ENCODE data around the gene BYSL. TPM values are rescaled to one million over a fixed set of nuclear protein-coding genes. Genes with fewer than 3 reads are reported as not detected.

Gene BYSL
- total and polyA plus RNA-seq, 4 donors, result 8.4 to 24.7 (median 16.7) TPM

GRCh38 chr6:41970436-41970846, 49.1 kb downstream of the BYSL start:
- no peak for DNase-seq (ENCODE audit: low read depth in 4 of 6, low spot score in 6 of 6)
- no peaks in the 10 kb centered on the region for H3K36me3 ChIP-seq (ENCODE audit: control insufficient read depth, insufficient read depth, low read length)
- WGBS (ENCODE audit: insufficient coverage), result no CpG with 5 or more reads among the region's 4 CpGs
- no peak overlapping the region for H3K27ac ChIP-seq (ENCODE audit: low read depth, low read length)
- H3K27me3 ChIP-seq (ENCODE audit: control insufficient read depth, insufficient read depth, low read length), result no peaks in the 10 kb centered on the region
- no peak overlapping the region for H3K4me3 ChIP-seq (ENCODE audit: low read depth, low read length)
- no peaks in the 10 kb centered on the region for H3K4me1 ChIP-seq (ENCODE audit: control insufficient read depth, insufficient read depth, low read length)
- no peaks in the 10 kb centered on the region for H3K9me3 ChIP-seq (ENCODE audit: control insufficient read depth, insufficient read depth, low read length)

- DNase-seq (ENCODE audit: low read depth in 4 of 6, low spot score in 6 of 6), result no peak
- H3K27me3 ChIP-seq (ENCODE audit: control insufficient read depth, insufficient read depth, low read length), result no peaks in the 10 kb centered on the region
- no peaks in the 10 kb centered on the region for H3K9me3 ChIP-seq (ENCODE audit: control insufficient read depth, insufficient read depth, low read length)
- H3K36me3 ChIP-seq (ENCODE audit: control insufficient read depth, insufficient read depth, low read length), result no peaks in the 10 kb centered on the region
- WGBS (ENCODE audit: insufficient coverage), result 100% methylated on average over 1 of the region's 2 CpGs
- H3K4me1 ChIP-seq (ENCODE audit: control insufficient read depth, insufficient read depth, low read length), result no peaks in the 10 kb centered on the region
- no peak overlapping the region for H3K27ac ChIP-seq (ENCODE audit: low read depth, low read length)
- no peak overlapping the region for H3K4me3 ChIP-seq (ENCODE audit: low read depth, low read length)
These were observed 51.5 kb downstream of the BYSL start for GRCh38 chr6:41972826-41973225.

- Histone ChIP-seq H3K4me1 (ENCODE audit: control insufficient read depth, insufficient read depth, low read length) (no peaks in the 10 kb centered on the region), H3K27me3 (ENCODE audit: control insufficient read depth, insufficient read depth, low read length) (no peaks in the 10 kb centered on the region), H3K36me3 (ENCODE audit: control insufficient read depth, insufficient read depth, low read length) (no peaks in the 10 kb centered on the region), H3K9me3 (ENCODE audit: control insufficient read depth, insufficient read depth, low read length) (no peaks in the 10 kb centered on the region), H3K4me3 (ENCODE audit: low read depth, low read length) (no peak overlapping the region), H3K27ac (ENCODE audit: low read depth, low read length) (no peak overlapping the region)
- 87% methylated on average over 3 of the region's 5 CpGs for WGBS (ENCODE audit: insufficient coverage)
- no peak for DNase-seq (ENCODE audit: low read depth in 4 of 6, low spot score in 6 of 6)
These were observed 53.1 kb downstream of the BYSL start for GRCh38 chr6:41974281-41974825.

GRCh38 chr6:41975276-41975675, 54.0 kb downstream of the BYSL start:
- Histone ChIP-seq H3K36me3 (ENCODE audit: control insufficient read depth, insufficient read depth, low read length) (no peaks in the 10 kb centered on the region), H3K27me3 (ENCODE audit: control insufficient read depth, insufficient read depth, low read length) (no peaks in the 10 kb centered on the region), H3K4me3 (ENCODE audit: low read depth, low read length) (no peak overlapping the region), H3K27ac (ENCODE audit: low read depth, low read length) (no peak overlapping the region), H3K9me3 (ENCODE audit: control insufficient read depth, insufficient read depth, low read length) (no peaks in the 10 kb centered on the region), H3K4me1 (ENCODE audit: control insufficient read depth, insufficient read depth, low read length) (no peaks in the 10 kb centered on the region)
- 86% methylated on average over 2 of the region's 4 CpGs for WGBS (ENCODE audit: insufficient coverage)
- DNase-seq (ENCODE audit: low read depth in 4 of 6, low spot score in 6 of 6), result no peak

GRCh38 chr6:41976794-41977484, 55.6 kb downstream of the BYSL start:
- H3K27ac ChIP-seq (ENCODE audit: low read depth, low read length), result no peak overlapping the region
- H3K4me1 ChIP-seq (ENCODE audit: control insufficient read depth, insufficient read depth, low read length), result no peaks in the 10 kb centered on the region
- 72% methylated on average over 4 of the region's 9 CpGs for WGBS (ENCODE audit: insufficient coverage)
- H3K4me3 ChIP-seq (ENCODE audit: low read depth, low read length), result no peak overlapping the region
- no peaks in the 10 kb centered on the region for H3K9me3 ChIP-seq (ENCODE audit: control insufficient read depth, insufficient read depth, low read length)
- no peaks in the 10 kb centered on the region for H3K36me3 ChIP-seq (ENCODE audit: control insufficient read depth, insufficient read depth, low read length)
- no peak for DNase-seq (ENCODE audit: low read depth in 4 of 6, low spot score in 6 of 6)
- no peaks in the 10 kb centered on the region for H3K27me3 ChIP-seq (ENCODE audit: control insufficient read depth, insufficient read depth, low read length)

Small RNA genes lying within 50 kb of the gene (small RNA-seq; reads per million reads assigned to genes)
- not detected for gene RF00019 (ENCODE audit: low replicate concordance)

Other genes starting within 250 kb of the BYSL start
- 10 to 100 TPM; 10.4 to 17.3 TPM for gene TFEB, start 185.9 kb upstream of the BYSL start, total RNA-seq
- 10 to 100 TPM; 32.1 to 35.2 TPM for gene TFEB, start 185.9 kb upstream of the BYSL start, polyA plus RNA-seq (ENCODE audit: insufficient read length in 2 of 2)
- gene PGC, start 174.1 kb upstream of the BYSL start, total RNA-seq, result not detected
- not detected for gene PGC, start 174.1 kb upstream of the BYSL start, polyA plus RNA-seq (ENCODE audit: insufficient read length in 2 of 2)
- 1 to 10 TPM; 7.8 to 8.6 TPM for gene FRS3, start 141.6 kb upstream of the BYSL start, total RNA-seq
- 10 to 100 TPM; 37.1 to 40.8 TPM for gene FRS3, start 141.6 kb upstream of the BYSL start, polyA plus RNA-seq (ENCODE audit: insufficient read length in 2 of 2)
- gene PRICKLE4, start 140.7 kb upstream of the BYSL start, total RNA-seq, result 1 to 10 TPM; 1.8 to 2.7 TPM
- gene PRICKLE4, start 140.7 kb upstream of the BYSL start, polyA plus RNA-seq (ENCODE audit: insufficient read length in 2 of 2), result 1 to 10 TPM; 1.6 to 8.8 TPM
- gene TOMM6, start 133.8 kb upstream of the BYSL start, total RNA-seq, result 100 to 1,000 TPM in 1 of 2 donors, 10 to 100 TPM in 1; 42.5 to 161 TPM
- gene TOMM6, start 133.8 kb upstream of the BYSL start, polyA plus RNA-seq (ENCODE audit: insufficient read length in 2 of 2), result 100 to 1,000 TPM; 141 to 142 TPM
- 1 to 10 TPM; 6.0 to 7.0 TPM for gene USP49, start 26.1 kb upstream of the BYSL start, total RNA-seq
- 10 to 100 TPM; 17.7 to 19.1 TPM for gene USP49, start 26.1 kb upstream of the BYSL start, polyA plus RNA-seq (ENCODE audit: insufficient read length in 2 of 2)
- gene MED20, start 360 bp upstream of the BYSL start, total RNA-seq, result 10 to 100 TPM; 21.8 to 23.3 TPM
- 10 to 100 TPM; 21.9 to 23.8 TPM for gene MED20, start 360 bp upstream of the BYSL start, polyA plus RNA-seq (ENCODE audit: insufficient read length in 2 of 2)
- 10 to 100 TPM; 21.1 to 22.8 TPM for gene CCND3, start 20.3 kb downstream of the BYSL start, total RNA-seq
- 10 to 100 TPM; 41.6 to 44.0 TPM for gene CCND3, start 20.3 kb downstream of the BYSL start, polyA plus RNA-seq (ENCODE audit: insufficient read length in 2 of 2)
- gene TAF8, start 129.0 kb downstream of the BYSL start, total RNA-seq, result 10 to 100 TPM; 11.2 to 17.9 TPM
- 10 to 100 TPM; 10.5 to 15.4 TPM for gene TAF8, start 129.0 kb downstream of the BYSL start, polyA plus RNA-seq (ENCODE audit: insufficient read length in 2 of 2)
- gene C6orf132, start 221.1 kb downstream of the BYSL start, total RNA-seq, result under 1 TPM; 0.10 to 0.28 TPM
- under 1 TPM; 0.19 to 0.23 TPM for gene C6orf132, start 221.1 kb downstream of the BYSL start, polyA plus RNA-seq (ENCODE audit: insufficient read length in 2 of 2)